ENCODE measurements around the gene TMEM248.
"Not testable (repeated sequence)": the region's sequence is repeated elsewhere in the genome, so short reads cannot be mapped to it uniquely, and the experiment has no call there.

DNA sequence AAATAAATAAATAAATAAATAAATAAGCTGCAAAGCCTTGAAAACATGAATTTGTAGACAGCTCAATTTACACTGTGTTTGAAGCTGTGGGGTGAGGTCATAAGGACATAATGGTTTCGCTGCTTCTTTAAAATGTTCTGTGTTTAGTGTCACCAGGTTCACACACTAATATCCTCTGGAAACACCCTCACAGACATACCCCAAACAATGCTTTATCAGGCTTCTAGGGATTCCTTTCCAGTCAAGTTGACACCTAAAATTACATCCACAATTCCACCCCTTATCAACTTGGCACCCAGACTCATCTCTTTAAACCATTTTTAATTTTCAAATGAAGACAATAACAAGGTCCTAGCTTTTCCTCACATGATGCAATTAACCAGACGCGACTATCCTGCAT is 68.5 kb downstream of the TMEM248 start:
- TF ChIP-seq POLR2A (IDR thresholded peaks at IDR 0.05) = not testable (repeated sequence)
- TF ChIP-seq, protein P1, sequence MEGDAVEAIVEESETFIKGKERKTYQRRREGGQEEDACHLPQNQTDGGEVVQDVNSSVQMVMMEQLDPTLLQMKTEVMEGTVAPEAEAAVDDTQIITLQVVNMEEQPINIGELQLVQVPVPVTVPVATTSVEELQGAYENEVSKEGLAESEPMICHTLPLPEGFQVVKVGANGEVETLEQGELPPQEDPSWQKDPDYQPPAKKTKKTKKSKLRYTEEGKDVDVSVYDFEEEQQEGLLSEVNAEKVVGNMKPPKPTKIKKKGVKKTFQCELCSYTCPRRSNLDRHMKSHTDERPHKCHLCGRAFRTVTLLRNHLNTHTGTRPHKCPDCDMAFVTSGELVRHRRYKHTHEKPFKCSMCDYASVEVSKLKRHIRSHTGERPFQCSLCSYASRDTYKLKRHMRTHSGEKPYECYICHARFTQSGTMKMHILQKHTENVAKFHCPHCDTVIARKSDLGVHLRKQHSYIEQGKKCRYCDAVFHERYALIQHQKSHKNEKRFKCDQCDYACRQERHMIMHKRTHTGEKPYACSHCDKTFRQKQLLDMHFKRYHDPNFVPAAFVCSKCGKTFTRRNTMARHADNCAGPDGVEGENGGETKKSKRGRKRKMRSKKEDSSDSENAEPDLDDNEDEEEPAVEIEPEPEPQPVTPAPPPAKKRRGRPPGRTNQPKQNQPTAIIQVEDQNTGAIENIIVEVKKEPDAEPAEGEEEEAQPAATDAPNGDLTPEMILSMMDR (IDR thresholded peaks at IDR 0.05) = not testable (repeated sequence)

All from adrenal gland (tissue), 5 donors.